LHCN-M2 (cell line): ENCODE measurements around the gene ATG9B. TPM values are rescaled to one million over a fixed set of nuclear protein-coding genes. Genes with fewer than 3 reads are reported as not detected.
"Not testable (repeated sequence)": the region's sequence is repeated elsewhere in the genome, so short reads cannot be mapped to it uniquely, and the experiment has no call there.

Source experiments
- DNase-seq: peaks from one replicate; pipeline ENCODE4 v3.0.0-alpha.2; 2012; ENCODE audit warnings: low read depth
- total RNA-seq: library from RNA; depleted of rRNA; stranded (reverse); fragments of >200 nt; gene quantifications from 2 replicates; pipeline ENCODE4 v1.2.3, GENCODE V29; 2014

Gene ATG9B
- total RNA-seq, 1 experiment from 2014 or later, result 0.06 TPM

DNA sequence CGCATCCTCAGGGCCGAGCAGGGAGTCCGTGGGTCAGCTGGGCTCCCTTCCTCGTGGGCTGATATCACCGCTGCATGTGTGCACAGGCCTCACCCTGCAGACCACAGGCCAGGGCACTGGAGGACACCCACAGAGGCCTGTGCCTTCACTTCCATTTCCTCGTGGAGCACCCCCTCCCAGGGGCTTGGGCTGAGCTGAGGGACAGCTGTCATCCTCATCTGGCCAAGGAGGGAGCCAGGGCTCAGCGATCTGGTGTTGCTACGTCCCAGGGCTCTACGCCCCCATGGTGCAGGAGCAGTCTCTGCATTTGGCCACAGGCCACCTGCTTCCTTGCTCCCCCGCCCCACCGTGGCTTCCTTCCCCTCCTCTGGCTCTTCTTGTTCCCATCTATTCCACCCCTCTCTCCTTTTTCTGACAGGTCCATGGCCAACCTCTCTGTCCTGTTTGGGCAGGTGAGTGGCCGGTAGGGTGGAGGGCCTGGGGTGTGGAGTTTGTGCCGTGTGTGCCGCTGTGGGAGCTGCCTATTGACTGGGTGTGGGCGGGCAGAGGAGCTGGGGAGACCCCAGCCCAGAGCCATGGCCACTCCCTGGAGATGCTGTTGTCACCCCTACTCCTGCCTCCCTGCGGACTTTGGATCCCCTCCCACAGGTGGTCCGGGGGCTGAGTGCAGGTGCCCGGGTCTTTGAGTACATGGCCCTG is 15.7 kb upstream of the ATG9B start:
- no peak for DNase-seq

DNA sequence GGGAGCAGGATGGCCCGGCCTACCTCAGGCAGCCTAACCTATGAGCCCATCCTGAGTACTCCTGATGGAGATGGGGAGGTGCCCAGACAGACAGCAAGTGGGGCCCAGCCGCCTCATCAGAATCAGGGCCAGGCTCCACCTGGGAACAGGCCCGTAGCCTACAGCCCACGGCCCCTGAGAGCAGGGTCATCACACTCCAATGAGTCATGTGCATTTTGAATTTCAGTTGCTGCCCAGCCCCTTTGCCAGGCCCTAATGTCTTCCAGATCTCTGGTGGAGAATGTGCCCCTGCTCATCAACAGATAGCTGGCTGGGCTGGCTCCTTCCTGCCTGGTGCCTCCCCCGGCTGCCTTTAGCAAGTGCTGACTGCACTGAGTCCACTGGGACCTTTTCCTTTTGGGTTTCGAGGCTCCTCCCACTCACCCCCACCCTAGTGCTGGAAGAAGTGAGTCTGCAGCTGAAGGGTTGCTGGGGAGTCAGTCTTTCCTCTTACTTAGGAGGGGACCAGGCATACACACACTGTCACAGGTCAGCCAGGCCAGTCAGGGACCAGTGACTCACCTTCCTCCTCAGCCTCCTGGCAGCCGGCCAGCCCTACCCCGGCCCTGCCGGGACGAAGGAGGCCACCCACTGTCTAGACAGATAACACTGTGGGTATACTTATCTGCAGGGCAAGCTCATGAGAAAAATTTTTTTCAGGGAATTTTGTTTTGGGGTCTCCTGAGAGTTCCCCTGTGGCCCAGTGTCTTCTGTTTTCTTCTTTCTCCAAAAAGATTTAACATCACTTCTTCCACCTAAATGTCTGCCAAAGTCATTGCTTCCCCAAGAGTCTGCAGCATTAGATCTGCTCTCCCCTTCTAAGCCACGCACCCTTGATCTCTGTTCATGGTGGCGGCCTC is 14.9 kb upstream of the ATG9B start:
- peak; percentile 96 for DNase-seq

DNA sequence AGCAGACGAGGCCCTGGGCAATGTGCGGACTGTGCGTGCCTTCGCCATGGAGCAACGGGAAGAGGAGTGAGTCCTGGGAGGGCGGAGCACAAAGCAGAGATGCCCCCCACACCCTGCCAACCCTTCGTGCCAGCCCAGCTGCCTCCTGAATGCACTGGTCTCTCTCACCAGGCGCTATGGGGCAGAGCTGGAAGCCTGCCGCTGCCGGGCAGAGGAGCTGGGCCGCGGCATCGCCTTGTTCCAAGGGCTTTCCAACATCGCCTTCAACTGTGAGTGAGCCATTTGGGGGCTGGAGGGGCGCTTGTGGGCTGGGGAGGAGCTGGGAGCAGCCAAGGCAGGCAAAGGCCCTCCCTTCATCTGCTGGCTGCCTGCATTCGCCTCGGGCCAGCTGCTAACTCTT is 11.6 kb upstream of the ATG9B start:
- no peak for DNase-seq

DNA sequence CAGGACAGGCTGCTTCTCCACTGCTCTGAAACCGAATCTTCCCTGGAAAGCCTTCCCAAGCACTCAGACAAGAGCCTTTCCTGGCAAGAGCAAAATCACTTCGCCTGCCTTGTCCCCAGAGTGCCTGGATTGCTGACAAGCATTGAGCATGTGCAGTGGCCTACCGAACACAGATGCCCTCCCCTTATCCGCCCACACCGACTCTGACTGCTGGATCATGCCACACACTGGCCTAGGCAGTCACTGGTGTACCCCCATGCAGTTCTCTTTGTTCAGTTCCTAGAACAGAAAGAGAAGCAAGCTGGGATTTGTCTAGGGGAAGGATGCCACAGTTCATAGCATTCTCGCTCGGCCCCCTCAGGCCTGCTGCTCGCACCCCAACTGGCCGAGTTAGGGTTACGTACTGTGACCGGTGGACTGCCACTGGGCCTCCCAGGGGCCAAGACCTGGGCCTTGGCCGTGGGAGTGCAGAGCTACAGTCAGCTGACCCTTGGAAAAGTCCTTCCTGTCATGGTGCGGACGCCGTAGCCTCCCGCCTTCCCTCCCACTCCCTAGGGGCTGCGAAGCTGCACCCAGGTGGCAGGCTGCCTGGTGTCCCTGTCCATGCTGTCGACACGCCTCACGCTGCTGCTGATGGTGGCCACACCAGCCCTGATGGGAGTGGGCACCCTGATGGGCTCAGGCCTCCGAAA is 10.9 kb upstream of the ATG9B start:
- DNase-seq, result no peak

GRCh38 chr7:151034312-151035025 is 10.2 kb upstream of the ATG9B start:
- no peak for DNase-seq

DNA sequence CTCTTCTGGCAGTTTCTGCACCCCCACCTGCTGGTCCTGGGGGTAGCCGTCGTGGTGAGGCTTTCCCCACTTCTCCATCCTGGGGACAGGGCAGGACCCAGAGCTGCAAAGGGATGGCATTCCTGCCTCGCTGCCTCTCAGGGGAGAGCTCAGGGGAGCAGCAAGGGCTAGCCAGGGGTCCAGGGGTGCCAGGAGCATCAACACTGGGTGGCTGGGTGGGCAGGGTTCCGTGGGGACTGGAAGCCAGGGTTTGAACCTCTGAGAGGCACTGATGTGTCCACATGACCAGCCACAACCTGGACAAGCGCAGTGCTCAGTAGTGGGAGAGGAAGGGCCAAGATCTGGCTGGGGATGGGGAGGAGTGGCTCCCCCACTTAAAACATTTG is 9.6 kb upstream of the ATG9B start:
- no peak for DNase-seq

GRCh38 chr7:151032936-151033863 is 8.9 kb upstream of the ATG9B start:
- no peak for DNase-seq

GRCh38 chr7:151031011-151031410 is 6.7 kb upstream of the ATG9B start:
- no peak for DNase-seq

- DNase-seq, result no peak
Measured at GRCh38 chr7:151028948-151029501, 4.7 kb upstream of the ATG9B start.

- peak; percentile 100 for DNase-seq
Measured at GRCh38 chr7:151028131-151028947, 4.0 kb upstream of the ATG9B start, which contains the start of gene ABCB8. TSS of gene ABCB8 (plus strand) at chr7:151028450. CDS start at chr7:151028516, 66 bp downstream.

- DNase-seq, result not testable (repeated sequence)
Measured at GRCh38 chr7:151027728-151028130, 3.4 kb upstream of the ATG9B start.

DNA sequence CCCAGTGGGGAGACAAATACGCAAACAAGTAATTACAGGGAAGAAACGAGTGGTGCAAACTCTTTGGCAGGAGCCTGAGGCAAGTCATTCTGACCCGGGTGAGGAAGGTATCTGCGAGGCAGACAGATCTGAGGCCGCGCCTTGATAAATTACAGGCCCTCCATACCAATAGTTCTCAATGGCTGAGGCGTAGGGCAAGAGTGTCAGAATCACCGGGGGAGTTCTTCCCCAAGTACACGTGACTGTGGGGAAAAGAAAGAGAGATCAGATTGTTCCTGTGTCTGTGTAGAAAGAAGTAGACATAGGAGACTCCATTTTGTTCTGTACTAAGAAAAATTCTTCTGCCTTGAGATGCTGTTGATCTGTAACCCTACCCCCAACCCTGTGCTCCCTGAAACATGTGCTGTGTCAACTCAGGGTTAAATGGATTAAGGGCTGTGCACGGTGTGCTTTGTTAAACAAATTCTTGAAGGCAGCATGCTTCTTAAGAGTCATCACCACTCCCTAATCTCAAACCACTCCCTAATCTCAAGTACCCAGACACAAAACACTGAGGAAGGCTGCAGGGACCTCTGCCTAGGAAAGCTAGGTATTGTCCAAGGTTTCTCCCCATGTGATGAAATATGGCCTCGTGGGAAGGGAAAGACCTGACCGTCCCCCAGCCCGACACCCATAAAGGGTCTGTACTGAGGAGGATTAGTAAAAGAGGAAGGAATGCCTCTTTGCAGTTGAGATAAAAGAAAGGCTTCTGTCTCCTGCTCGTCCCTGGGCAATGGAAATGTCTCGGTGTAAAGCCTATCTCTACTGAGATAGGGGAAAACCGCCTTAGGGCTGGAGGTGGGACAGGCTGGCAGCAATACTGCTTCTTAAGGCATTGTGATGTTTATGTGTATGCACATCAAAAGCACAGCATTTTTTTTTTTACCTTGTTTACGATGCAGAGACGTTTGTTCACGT is 2.8 kb upstream of the ATG9B start:
- DNase-seq, result not testable (repeated sequence)

DNA sequence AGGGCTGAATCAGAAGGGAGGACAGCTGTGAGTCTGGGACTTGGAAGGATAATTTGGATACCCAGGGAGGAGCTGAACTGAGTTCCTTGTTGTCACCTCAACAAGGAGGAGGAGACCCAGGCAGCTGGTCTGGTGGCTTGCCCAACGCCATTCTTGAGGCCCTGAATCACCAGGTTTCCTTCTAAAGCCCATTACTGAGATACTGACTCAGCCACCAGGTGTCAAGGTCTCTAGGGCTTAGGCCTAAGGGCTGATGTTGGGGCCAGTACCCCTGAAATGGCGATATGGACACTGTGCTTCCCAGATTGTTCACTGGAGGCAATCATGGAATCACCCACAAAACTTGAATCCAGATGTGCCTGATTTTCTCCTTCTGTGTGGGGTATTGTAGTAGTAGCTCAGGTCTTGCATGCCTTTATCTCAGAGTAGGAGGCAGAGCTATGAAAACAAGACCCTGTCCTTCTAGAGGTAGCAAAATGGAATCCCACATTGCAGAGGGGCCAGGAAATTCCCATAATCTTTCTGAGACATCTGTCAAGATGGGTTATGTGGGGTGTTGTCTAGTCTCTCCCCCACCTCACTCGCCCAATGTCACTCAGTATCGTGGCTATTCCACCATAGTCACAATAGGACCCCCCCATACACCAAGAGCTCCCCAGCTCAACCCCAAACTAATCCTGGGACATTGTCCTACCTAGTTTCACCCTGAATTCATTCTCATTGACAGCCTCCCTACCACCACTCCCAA is 1.8 kb upstream of the ATG9B start:
- peak; percentile 76 for DNase-seq

DNA sequence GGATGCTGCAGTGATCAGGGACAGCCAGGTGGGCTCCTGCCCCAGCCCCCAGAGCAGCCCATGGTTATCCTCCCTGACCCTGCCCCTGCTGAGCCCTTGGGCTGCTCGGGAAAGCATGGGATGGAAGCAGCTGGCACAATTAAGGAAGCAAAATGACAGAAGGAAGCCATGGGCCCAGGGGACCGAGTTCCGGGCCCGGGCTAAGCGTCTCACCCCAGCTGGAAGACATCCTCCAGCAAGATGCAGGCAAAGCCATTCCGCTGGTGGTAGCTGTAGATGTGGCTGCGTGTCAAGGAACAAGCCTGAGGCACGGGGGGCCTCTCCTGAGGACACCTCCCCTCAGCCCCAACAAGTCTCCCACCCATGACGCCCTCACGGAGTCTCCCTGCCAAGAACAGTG is 1.1 kb downstream of the ATG9B start:
- no peak for DNase-seq

GRCh38 chr7:151020231-151020630 is 4.1 kb downstream of the ATG9B start:
- DNase-seq, result no peak

- DNase-seq, result no peak
Measured at GRCh38 chr7:151019130-151019447, 5.2 kb downstream of the ATG9B start.

- DNase-seq, result no peak
Measured at GRCh38 chr7:151018421-151019129, 5.7 kb downstream of the ATG9B start.
